ENCODE measurements around the gene BPI.

DNA sequence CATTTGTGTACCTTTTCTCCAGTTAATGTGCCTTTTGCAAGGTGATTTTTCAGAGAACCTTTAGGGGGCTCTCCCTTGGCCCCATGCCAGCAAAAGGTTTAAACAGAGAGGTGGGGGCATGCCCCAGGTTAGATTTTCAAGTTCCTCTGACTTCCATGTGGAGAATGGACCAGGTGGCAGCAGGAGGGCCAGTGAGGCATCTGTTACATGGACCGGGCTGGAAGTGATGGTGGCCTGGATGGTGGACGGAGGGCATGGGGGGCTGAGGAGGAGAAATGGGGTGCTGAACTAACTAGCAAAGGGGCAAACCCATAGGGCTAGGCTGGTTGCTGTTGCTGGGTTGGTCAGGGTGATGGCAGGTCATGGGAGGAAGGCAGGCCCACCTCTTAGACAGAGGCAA, 20.7 kb upstream of the BPI start:
- TF ChIP-seq EZH2 (IDR thresholded peaks at IDR 0.05; ENCODE audit: borderline replicate concordance, low read depth, low read length, severe bottlenecking): no peak
- TF ChIP-seq, protein P1, sequence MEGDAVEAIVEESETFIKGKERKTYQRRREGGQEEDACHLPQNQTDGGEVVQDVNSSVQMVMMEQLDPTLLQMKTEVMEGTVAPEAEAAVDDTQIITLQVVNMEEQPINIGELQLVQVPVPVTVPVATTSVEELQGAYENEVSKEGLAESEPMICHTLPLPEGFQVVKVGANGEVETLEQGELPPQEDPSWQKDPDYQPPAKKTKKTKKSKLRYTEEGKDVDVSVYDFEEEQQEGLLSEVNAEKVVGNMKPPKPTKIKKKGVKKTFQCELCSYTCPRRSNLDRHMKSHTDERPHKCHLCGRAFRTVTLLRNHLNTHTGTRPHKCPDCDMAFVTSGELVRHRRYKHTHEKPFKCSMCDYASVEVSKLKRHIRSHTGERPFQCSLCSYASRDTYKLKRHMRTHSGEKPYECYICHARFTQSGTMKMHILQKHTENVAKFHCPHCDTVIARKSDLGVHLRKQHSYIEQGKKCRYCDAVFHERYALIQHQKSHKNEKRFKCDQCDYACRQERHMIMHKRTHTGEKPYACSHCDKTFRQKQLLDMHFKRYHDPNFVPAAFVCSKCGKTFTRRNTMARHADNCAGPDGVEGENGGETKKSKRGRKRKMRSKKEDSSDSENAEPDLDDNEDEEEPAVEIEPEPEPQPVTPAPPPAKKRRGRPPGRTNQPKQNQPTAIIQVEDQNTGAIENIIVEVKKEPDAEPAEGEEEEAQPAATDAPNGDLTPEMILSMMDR (IDR thresholded peaks at IDR 0.05; ENCODE audit: borderline replicate concordance, extremely low read depth, low read length, poor library complexity, severe bottlenecking): no peak

Data from DND-41 (cell line).